T-cell (primary cell): ENCODE data around the gene POFUT1. TPM values are rescaled to one million over a fixed set of nuclear protein-coding genes. Genes with fewer than 3 reads are reported as not detected.
"Not testable (repeated sequence)": the region's sequence is repeated elsewhere in the genome, so short reads cannot be mapped to it uniquely, and the experiment has no call there.

Experiments used
- ATAC-seq, 4 experiments: fragments of 200-7000 bp in 3 of 4; fragments of 150-1000 bp in 1 of 4; cut with Tn5 transposase; replicated peaks in 1 of 4; 1 replicate in 3 of 4; 2 replicates in 1 of 4; pipeline ENCODE4 v1.10.0; 2021; ENCODE audit warnings: moderate library complexity in 3 of 4, mild to moderate bottlenecking in 2 of 4, moderate number of reproducible peaks in 1 of 4
- CTCF ChIA-PET, 2 donors: fragments of 300-600 bp; sonication (Branson Sonifier 250); formaldehyde crosslinking; loops; one replicate each; lab custom pipeline; 2022; ENCODE audit warnings: antibody characterized with exemption in 2 of 2; lab: Charles Lee
- POLR2A ChIA-PET, 2 donors: fragments of 300-600 bp; sonication (Branson Sonifier 250); formaldehyde crosslinking; loops; one replicate each; lab custom pipeline; 2022; ENCODE audit warnings: antibody characterized with exemption in 2 of 2; lab: Charles Lee
- DNase-seq, 35 experiments: peaks; one replicate each; pipeline versions ENCODE4 v3.0.0 to v3.0.0-alpha.2; 2013 to 2023
- H3K27ac ChIP-seq: one replicate; pipeline ENCODE4 v1.5.1; 2013; ENCODE audit warnings: low read length
- H3K27me3 ChIP-seq, 2 experiments: replicated peaks in 1 of 2; 1 replicate in 1 of 2; 2 replicates in 1 of 2; pipeline versions ENCODE4 v1.6.1 to v1.7.0; 2013; ENCODE audit warnings: low read length in 1 of 2, mixed read lengths in 1 of 2; ENCODE audit not compliant: control insufficient read depth in 2 of 2, insufficient read depth in 2 of 2; ENCODE audit errors: extremely low read depth in 1 of 2
- H3K36me3 ChIP-seq, 2 donors: 1 replicate in 1 of 2; 2 replicates in 1 of 2; pipeline versions ENCODE4 v1.6.1 to v1.7.0; 2013; ENCODE audit warnings: low read length in 1 of 2; ENCODE audit not compliant: control insufficient read depth in 2 of 2, insufficient read depth in 1 of 2; ENCODE audit errors: extremely low read depth in 1 of 2
- H3K4me1 ChIP-seq, 2 experiments: 1 replicate in 1 of 2; 2 replicates in 1 of 2; pipeline versions ENCODE4 v1.6.1 to v1.7.0; 2013; ENCODE audit warnings: low read length in 2 of 2, mixed read lengths in 1 of 2; ENCODE audit not compliant: insufficient read depth in 2 of 2, control insufficient read depth in 1 of 2; ENCODE audit errors: extremely low read depth in 1 of 2
- H3K4me3 ChIP-seq, 2 donors: 1 replicate in 1 of 2; 2 replicates in 1 of 2; pipeline versions ENCODE4 v1.5.1 to v1.7.0; 2013; ENCODE audit warnings: mild to moderate bottlenecking in 2 of 2, low read length in 1 of 2, moderate library complexity in 1 of 2; ENCODE audit not compliant: control insufficient read depth in 1 of 2; ENCODE audit errors: extremely low read depth in 1 of 2
- H3K9me3 ChIP-seq: 2 replicates; pipeline ENCODE4 v1.7.0; 2013
- H3K27ac Mint-ChIP-seq, 2 donors: one replicate each; pipeline ENCODE4 v1.8.0; 2020 to 2021; ENCODE audit warnings: mild to moderate bottlenecking in 2 of 2, mixed read lengths in 2 of 2
- H3K27me3 Mint-ChIP-seq, 2 donors: one replicate each; pipeline ENCODE4 v1.8.0; 2021 to 2022; ENCODE audit warnings: mixed read lengths in 2 of 2
- H3K36me3 Mint-ChIP-seq: one replicate; pipeline ENCODE4 v1.8.0; 2021; ENCODE audit warnings: mixed read lengths
- H3K4me1 Mint-ChIP-seq, 3 donors: one replicate each; pipeline ENCODE4 v1.8.0; 2020 to 2022; ENCODE audit warnings: mixed read lengths in 3 of 3, mild to moderate bottlenecking in 1 of 3
- H3K4me3 Mint-ChIP-seq, 3 donors: one replicate each; pipeline ENCODE4 v1.8.0; 2020 to 2022; ENCODE audit warnings: mild to moderate bottlenecking in 3 of 3, mixed read lengths in 3 of 3, moderate library complexity in 3 of 3
- H3K9me3 Mint-ChIP-seq, 3 donors: one replicate each; pipeline ENCODE4 v1.8.0; 2020 to 2022; ENCODE audit warnings: mixed read lengths in 3 of 3
- WGBS: methylation state at CpG from one replicate; pipeline ENCODE4 v1.1.5; 2013; ENCODE audit warnings: missing lambda C conversion rate; ENCODE audit not compliant: insufficient coverage; 5-methylcytosine and 5-hydroxymethylcytosine counted together
- total RNA-seq, 35 experiments: library from RNA in 6 of 35; stranded (reverse) in 6 of 35; fragments of 120-200 nt in 1 of 35; gene quantifications; one replicate each; pipeline versions ENCODE4 v1.2.1 to v1.2.4 and lab custom pipeline; 2013 to 2026

POFUT1 gene
- total RNA-seq, 5 donors from 2014 or later (not counting 1 experiment from before 2014, with no cell fraction given), result 13.2 to 20.6 (median 17.7) TPM

- H3K9me3 Mint-ChIP-seq, DNase-seq, H3K27ac ChIP-seq, ATAC-seq, H3K27me3 ChIP-seq, POLR2A ChIA-PET, CTCF ChIA-PET, H3K4me1 ChIP-seq, H3K27ac Mint-ChIP-seq, H3K4me3 Mint-ChIP-seq, H3K9me3 ChIP-seq, H3K4me3 ChIP-seq, H3K27me3 Mint-ChIP-seq: not testable (repeated sequence)
- Mint-ChIP-seq H3K36me3 (peaks cover 34% of the 10 kb centered on the region), H3K4me1 (peaks cover 20 to 21% (median 20%) of the 10 kb centered on the region in 3 donors)
- WGBS, result 94% methylated on average over 16 of the region's 20 CpGs
- H3K36me3 ChIP-seq, result peaks cover 12 to 65% of the 10 kb centered on the region in 2 donors
Observed at GRCh38 chr20:32197136-32197535, 10.5 kb upstream of the POFUT1 start.

- 83% methylated on average over 1 of the region's 4 CpGs for WGBS
- POLR2A ChIA-PET, result no interaction called here
- CTCF ChIA-PET, result interaction anchor here (0.5 to 0.6 kb wide), 3 partner anchors 52 to 495 kb away, joined by 3 to 8 read pairs (median 7); no protein-coding TSS in a partner anchor
- Histone ChIP-seq H3K4me1 (peaks cover 3 to 12% of the 10 kb centered on the region in 2 experiments), H3K27ac (no peak overlapping the region), H3K27me3 (no peaks in the 10 kb centered on the region), H3K36me3 (peaks cover 12 to 68% of the 10 kb centered on the region in 2 donors), H3K9me3 (no peaks in the 10 kb centered on the region), H3K4me3 (no peak overlapping the region)
- Mint-ChIP-seq H3K27me3 (no peaks in the 10 kb centered on the region), H3K4me3 (no peak overlapping the region), H3K4me1 (peaks cover 34 to 38% (median 36%) of the 10 kb centered on the region in 3 donors), H3K36me3 (peaks cover 35% of the 10 kb centered on the region), H3K9me3 (no peaks in the 10 kb centered on the region), H3K27ac (peak overlapping the region in 1 of 2 donors; percentile 55)
- ATAC-seq (no peak), DNase-seq (no peak)
Observed at GRCh38 chr20:32199006-32199405, 8.7 kb upstream of the POFUT1 start.

DNA sequence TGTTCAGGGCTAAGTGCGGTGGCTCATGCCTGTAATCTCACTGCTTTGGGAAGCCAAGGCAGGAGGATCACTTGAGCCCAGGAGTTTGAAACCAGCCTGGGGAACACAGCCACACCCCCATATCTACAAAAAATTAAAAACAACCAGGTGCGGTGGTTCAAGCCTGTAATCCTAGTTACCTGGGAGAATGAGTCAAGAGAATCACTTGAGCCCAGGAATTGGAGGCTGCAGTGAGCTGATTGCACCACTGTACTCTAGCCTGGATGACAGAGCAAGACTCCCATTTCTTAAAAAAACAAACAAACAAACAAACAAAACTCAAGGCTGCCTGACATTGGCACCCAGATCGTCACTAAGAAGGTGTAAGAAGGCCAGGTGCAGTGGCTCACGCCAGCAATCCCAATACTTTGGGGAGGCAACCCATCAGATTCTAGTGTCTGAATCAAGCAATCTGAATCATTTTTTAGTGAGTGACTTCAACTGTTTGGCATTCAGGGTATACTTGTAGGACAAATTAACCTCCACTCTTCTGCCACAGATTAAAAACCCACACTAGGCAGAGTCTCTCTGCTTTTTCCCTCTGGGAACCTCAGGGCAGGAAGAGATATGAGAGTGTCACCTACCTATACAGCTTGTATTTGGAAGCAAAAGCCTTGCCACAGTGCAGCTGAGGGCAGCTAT lies 6.2 kb upstream of the POFUT1 start:
- ChIA-PET CTCF (interaction anchor here in 1 of 2 donors (0.9 kb wide), 1 partner anchor 9 kb away, joined by 3 read pairs; no protein-coding TSS in a partner anchor), POLR2A (interaction anchor here in 1 of 2 donors (0.7 kb wide), 1 partner anchor 81 kb away, joined by 3 read pairs; no protein-coding TSS in a partner anchor)
- Histone ChIP-seq H3K27me3 (no peaks in the 10 kb centered on the region), H3K4me3 (no peak overlapping the region), H3K27ac (no peak overlapping the region), H3K36me3 (peaks cover 7 to 47% of the 10 kb centered on the region in 2 donors), H3K9me3 (no peaks in the 10 kb centered on the region), H3K4me1 (peaks cover 13 to 32% of the 10 kb centered on the region in 2 experiments)
- no peaks in the 10 kb centered on the region for H3K9me3 Mint-ChIP-seq
- H3K36me3 Mint-ChIP-seq, result peaks cover 20% of the 10 kb centered on the region
- peaks cover 51 to 62% (median 58%) of the 10 kb centered on the region in 3 donors for H3K4me1 Mint-ChIP-seq
- H3K27me3 Mint-ChIP-seq, result no peaks in the 10 kb centered on the region
- WGBS, result 100% methylated on average over 1 of the region's 4 CpGs
- peak overlapping the region in 1 of 2 donors; percentile 2 for H3K27ac Mint-ChIP-seq
- H3K4me3 Mint-ChIP-seq, result no peak overlapping the region
- no peak for ATAC-seq
- no peak for DNase-seq

GRCh38 chr20:32201977-32202363 lies 5.7 kb upstream of the POFUT1 start:
- ChIA-PET POLR2A (no interaction called here), CTCF (no interaction called here)
- ATAC-seq (no peak), DNase-seq (no peak)
- H3K9me3 Mint-ChIP-seq, result no peaks in the 10 kb centered on the region
- Histone ChIP-seq H3K27me3 (no peaks in the 10 kb centered on the region), H3K4me1 (peaks cover 17 to 37% of the 10 kb centered on the region in 2 experiments), H3K27ac (no peak overlapping the region), H3K9me3 (no peaks in the 10 kb centered on the region), H3K4me3 (no peak overlapping the region), H3K36me3 (peaks cover 2 to 44% of the 10 kb centered on the region in 2 donors)
- no peak overlapping the region for H3K27ac Mint-ChIP-seq
- H3K4me1 Mint-ChIP-seq, result peaks cover 56 to 67% (median 64%) of the 10 kb centered on the region in 3 donors
- peaks cover 19% of the 10 kb centered on the region for H3K36me3 Mint-ChIP-seq
- H3K27me3 Mint-ChIP-seq, result no peaks in the 10 kb centered on the region
- H3K4me3 Mint-ChIP-seq, result no peak overlapping the region
- 95% methylated on average over 4 of the region's 8 CpGs for WGBS

- ATAC-seq (no peak), DNase-seq (no peak)
- H3K36me3 ChIP-seq, result peaks cover 0 to 28% of the 10 kb centered on the region in 2 donors
- H3K4me3 Mint-ChIP-seq, result no peak overlapping the region
- H3K27ac ChIP-seq, result no peak overlapping the region
- no peaks in the 10 kb centered on the region for H3K9me3 Mint-ChIP-seq
- peak overlapping the region; percentile 36 to 50 for H3K27ac Mint-ChIP-seq
- peaks cover 8% of the 10 kb centered on the region for H3K36me3 Mint-ChIP-seq
- H3K4me3 ChIP-seq, result no peak overlapping the region
- peaks cover 65 to 70% (median 70%) of the 10 kb centered on the region in 3 donors for H3K4me1 Mint-ChIP-seq
- WGBS, result 91% methylated on average over 6 of the region's 11 CpGs
- ChIA-PET POLR2A (no interaction called here), CTCF (no interaction called here)
- H3K4me1 ChIP-seq, result peaks cover 22 to 48% of the 10 kb centered on the region in 2 experiments
- no peaks in the 10 kb centered on the region for H3K27me3 Mint-ChIP-seq
- H3K27me3 ChIP-seq, result no peaks in the 10 kb centered on the region
- no peaks in the 10 kb centered on the region for H3K9me3 ChIP-seq
Observed at GRCh38 chr20:32203356-32204204, 4.1 kb upstream of the POFUT1 start.
